ENCODE measurements around the gene PTGFRN.

GRCh38 chr1:116895073-116895472 is 14.6 kb upstream of the PTGFRN start:
- TF ChIP-seq CTCF (IDR thresholded peaks at IDR 0.05; ENCODE audit: poor library complexity, severe bottlenecking) = no peak
- TF ChIP-seq EP300 (conservative IDR thresholded peaks at IDR 0.05; ENCODE audit: poor library complexity, severe bottlenecking) = no peak
